GM12878 (cell line): ENCODE measurements around the gene HCN3. TPM values are rescaled to one million over a fixed set of nuclear protein-coding genes. Genes with fewer than 3 reads are reported as not detected.

Experiments used
- ATAC-seq: fragments of 200-7000 bp; cut with Tn5 transposase; 3 replicates; pipeline ENCODE4 v1.9.1; 2020; ENCODE audit warnings: mild to moderate bottlenecking, moderate library complexity
- BruUV-seq: library from RNA; stranded (reverse); fragments of 400-500 nt; replicated peaks from 2 replicates; lab custom pipeline; 2021; lab: Mats Ljungman, UMichigan
- CTCF ChIA-PET: fragments of 300-600 bp; sonication (Branson Sonifier 250); formaldehyde crosslinking; extraction: SDS; loops from one replicate; lab custom pipeline; 2021; ENCODE audit warnings: inconsistent platforms; lab: Yijun Ruan, JAX
- POLR2A ChIA-PET: fragments of 350-600 bp; formaldehyde crosslinking; extraction: SDS; loops from one replicate; lab custom pipeline; 2021; ENCODE audit warnings: inconsistent platforms; lab: Charles Lee
- RAD21 ChIA-PET: fragments of 300-600 bp; sonication (Branson Sonifier 250); formaldehyde crosslinking; loops from one replicate; lab custom pipeline; 2023; ENCODE audit warnings: antibody characterized with exemption; ENCODE audit not compliant: unreplicated experiment; lab: Charles Lee
- SMC1A ChIA-PET: fragments of 300-600 bp; sonication (Branson Sonifier 250); formaldehyde crosslinking; loops from one replicate; lab custom pipeline; 2023; ENCODE audit not compliant: unreplicated experiment, uncharacterized antibody; lab: Charles Lee
- DNase-seq: peaks from one replicate; pipeline ENCODE4 v3.0.0-alpha.2; 2011; ENCODE audit warnings: low read depth, low spot score
- FAIRE-seq: peaks from 3 replicates; lab custom pipeline; 2011; peaks lifted over from hg19 to GRCh38; lab: Jason Lieb, UNC
- H2AFZ ChIP-seq: 2 replicates; pipeline ENCODE4 v1.6.0; 2011; ENCODE audit warnings: low read depth, low read length, control low read depth; ENCODE audit not compliant: control insufficient read depth
- H3K27ac ChIP-seq: 2 replicates; pipeline ENCODE4 v1.5.1; 2011; ENCODE audit warnings: control low read depth; ENCODE audit not compliant: control insufficient read depth, insufficient read depth
- H3K27me3 ChIP-seq, 2 experiments: replicated peaks in 1 of 2; 2 replicates each; pipeline versions ENCODE4 v1.6.0 to v1.6.1; 2011; ENCODE audit warnings: low read length in 1 of 2; ENCODE audit not compliant: control insufficient read depth in 2 of 2, insufficient read depth in 2 of 2
- H3K36me3 ChIP-seq, 2 experiments: 2 replicates each; pipeline ENCODE4 v1.5.1; 2011; ENCODE audit warnings: low read length in 1 of 2; ENCODE audit not compliant: control insufficient read depth in 2 of 2, insufficient read depth in 2 of 2
- H3K4me1 ChIP-seq: 2 replicates; pipeline ENCODE4 v1.6.1; 2011; ENCODE audit warnings: mild to moderate bottlenecking, low read length, moderate library complexity, mixed read lengths; ENCODE audit not compliant: control insufficient read depth, insufficient read depth
- H3K4me2 ChIP-seq: 2 replicates; pipeline ENCODE4 v1.6.0; 2011; ENCODE audit warnings: control low read depth; ENCODE audit not compliant: control insufficient read depth, insufficient read depth
- H3K4me3 ChIP-seq: fragments of 200-600 bp; sonication (generic); 2 replicates; pipeline ENCODE4 v1.5.1; 2016
- H3K79me2 ChIP-seq: 2 replicates; pipeline ENCODE4 v1.6.0; 2011; ENCODE audit warnings: low read length; ENCODE audit not compliant: control insufficient read depth, insufficient read depth
- H3K9ac ChIP-seq: 2 replicates; pipeline ENCODE4 v1.8.0; 2011; ENCODE audit warnings: low read length, control low read depth, mixed read lengths; ENCODE audit not compliant: control insufficient read depth, insufficient read depth
- H3K9me3 ChIP-seq: replicated peaks from 3 replicates; pipeline ENCODE4 v1.5.1; 2011; ENCODE audit warnings: mild to moderate bottlenecking, low read length; ENCODE audit not compliant: control insufficient read depth, insufficient read depth
- H4K20me1 ChIP-seq: 2 replicates; pipeline ENCODE4 v1.6.0; 2011; ENCODE audit not compliant: control insufficient read depth, insufficient read depth
- CHD2 ChIP-seq: IDR thresholded peaks from 2 replicates; pipeline ENCODE4 v1.6.1; 2011; ENCODE audit warnings: low read depth, low read length, improper control_type of control experiment, borderline replicate concordance
- CTCF ChIP-seq, 3 experiments: IDR thresholded peaks in 2 of 3; conservative IDR thresholded peaks in 1 of 3; 2 replicates each; pipeline ENCODE4 v1.5.1; 2011; ENCODE audit warnings: low read depth in 3 of 3, low read length in 3 of 3, mild to moderate bottlenecking in 3 of 3, control low read depth in 2 of 3, moderate library complexity in 2 of 3, inconsistent platforms in 1 of 3, mixed read lengths in 1 of 3; ENCODE audit not compliant: control insufficient read depth in 2 of 3, insufficient read depth in 1 of 3; ENCODE audit errors: extremely low read depth in 1 of 3
- DPF2 ChIP-seq: fragments of 450-650 bp; IDR thresholded peaks from 2 replicates; pipeline ENCODE4 v1.6.1; 2017; ENCODE audit warnings: mild to moderate bottlenecking
- HCFC1 ChIP-seq: fragments of 150-350 bp; IDR thresholded peaks from 2 replicates; pipeline ENCODE4 v1.6.1; 2014; ENCODE audit warnings: low read length
- KLF5 ChIP-seq: fragments of 450-650 bp; IDR thresholded peaks from 2 replicates; pipeline ENCODE4 v1.6.1; 2014; ENCODE audit warnings: mild to moderate bottlenecking; ENCODE audit not compliant: partially characterized antibody
- MEF2B ChIP-seq: fragments of 450-650 bp; IDR thresholded peaks from 2 replicates; pipeline ENCODE4 v1.6.1; 2018; ENCODE audit warnings: mild to moderate bottlenecking, moderate library complexity; ENCODE audit not compliant: partially characterized antibody, poor library complexity, severe bottlenecking
- NR2F1 ChIP-seq: fragments of 450-650 bp; conservative IDR thresholded peaks from 2 replicates; pipeline ENCODE4 v1.6.1; 2017; ENCODE audit warnings: mild to moderate bottlenecking
- RBBP5 ChIP-seq: fragments of 200-600 bp; sonication (generic); conservative IDR thresholded peaks from 2 replicates; pipeline ENCODE4 v1.6.1; 2016
- YY1 ChIP-seq: IDR thresholded peaks from 2 replicates; pipeline ENCODE4 v1.6.1; 2011; ENCODE audit warnings: low read depth, mild to moderate bottlenecking, low read length
- ZBTB33 ChIP-seq: fragments of 450-650 bp; IDR thresholded peaks from 2 replicates; pipeline ENCODE4 v1.6.1; 2017; ENCODE audit warnings: mild to moderate bottlenecking
- ZBTB4 ChIP-seq: fragments of 450-650 bp; formaldehyde crosslinking; IDR thresholded peaks from 2 replicates; pipeline ENCODE4 v1.4.0; 2022; ENCODE audit warnings: mild to moderate bottlenecking, moderate library complexity
- ZNF622 ChIP-seq: fragments of 450-650 bp; IDR thresholded peaks from 2 replicates; pipeline ENCODE4 v1.6.1; 2017; ENCODE audit warnings: mild to moderate bottlenecking, inconsistent platforms
- WGBS: methylation state at CpG from one replicate; pipeline ENCODE4 v1.1.6; 2016; ENCODE audit warnings: low lambda C conversion rate; ENCODE audit not compliant: insufficient replicate concordance, insufficient coverage; ENCODE audit errors: missing lambda C conversion rate; 5-methylcytosine and 5-hydroxymethylcytosine counted together
- in situ Hi-C: fragments of 300-500 bp; cut with MboI; formaldehyde crosslinking; loops from 9 replicates; pipeline ENCODE4 v1.14.3; 2018; ENCODE audit warnings: mixed read lengths
- intact Hi-C: fragments of 100-400 bp; cut with micrococcal nuclease; formaldehyde crosslinking; loops from one replicate; pipeline ENCODE4 v1.14.2; 2022; ENCODE audit not compliant: unreplicated experiment
- polyA plus RNA-seq, 11 experiments: library from polyadenylated mRNA; depleted of rRNA in 4 of 11; unstranded in 6 of 11; stranded (reverse) in 5 of 11; fragments of >200 nt; fragmentation: Nextera tagmentation in 4 of 11; fragmentation: Illumina TruSeq in 1 of 11; extraction: Ambion mirVana in 4 of 11; extraction: Trizol in 1 of 11; gene quantifications; 1 replicate in 1 of 11; 2 replicates in 10 of 11; pipeline versions ENCODE4 v1.2.1 to v1.2.3, GENCODE V29; 2011 to 2016; ENCODE audit warnings: inconsistent platforms in 2 of 11, missing spikeins in 2 of 11, low read depth in 1 of 11
- total RNA-seq, 4 experiments: library from RNA; depleted of rRNA in 3 of 4; stranded (reverse); fragments of >200 nt in 3 of 4; fragmentation: Illumina TruSeq in 1 of 4; extraction: Trizol in 1 of 4; gene quantifications; 2 replicates each; pipeline versions ENCODE4 v1.2.1 to v1.2.3, GENCODE V29; 2013 to 2021
- TF ChIP-seq, protein P1 (sequence below): fragments of 150-350 bp; IDR thresholded peaks from 2 replicates; pipeline ENCODE4 v1.6.1; 2016; ENCODE audit warnings: low read depth, low read length

The HCN3 gene
- total and polyA plus RNA-seq, 10 of the 15 experiments (the other 5 are each of a cell fraction or from before 2014, with no cell fraction given) = 0.08 to 4.1 (median 1.8) TPM

DNA sequence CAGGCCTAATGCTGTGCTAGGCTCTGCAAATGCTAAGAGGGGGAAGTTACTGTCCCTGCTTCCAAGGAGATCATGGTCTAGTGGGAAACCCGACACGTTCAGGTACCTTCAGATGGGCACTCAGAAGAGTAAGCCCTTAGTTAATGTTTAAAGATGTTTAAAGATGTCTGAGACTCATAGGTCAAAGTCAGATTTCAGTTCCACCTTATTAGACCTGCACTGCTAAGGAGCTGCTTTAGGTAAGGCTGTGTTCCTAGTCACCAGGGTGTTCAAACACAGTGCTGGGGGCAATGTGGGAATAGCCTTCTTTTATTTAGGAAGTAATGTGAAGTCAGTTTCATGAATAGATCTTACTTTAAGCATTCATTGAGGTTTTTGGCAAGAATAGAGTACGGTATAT lies 39.7 kb downstream of the HCN3 start:
- DNase-seq = no peak
- no peak for ATAC-seq
- BruUV-seq = TSS peak; percentile 30
- Histone ChIP-seq H3K4me2 (no peak overlapping the region), H3K27me3 (no peaks in the 10 kb centered on the region), H3K4me3 (no peak overlapping the region), H3K36me3 (peaks cover 7 to 46% of the 10 kb centered on the region in 2 experiments), H3K4me1 (peaks cover under 1% of the 10 kb centered on the region; the same call in 1 of the 2 replicates), H2AFZ (no peak overlapping the region), H3K79me2 (peaks cover 14% of the 10 kb centered on the region), H3K9ac (no peak overlapping the region), H3K27ac (no peak overlapping the region), H3K9me3 (no peaks in the 10 kb centered on the region), H4K20me1 (no peaks in the 10 kb centered on the region)
- no peak for FAIRE-seq
- intact Hi-C loops (no loop called here), in situ Hi-C loops (no loop called here)
- ChIA-PET CTCF (interaction anchor here (0.7 to 3.4 kb wide), 6 partner anchors 9 to 187 kb away, joined by 3 to 27 read pairs (median 4); partner anchors contain the start of gene FDPS), SMC1A (interaction anchor here (0.9 to 1.5 kb wide), 6 partner anchors 10 to 110 kb away, joined by 3 to 4 read pairs (median 3); no protein-coding TSS in a partner anchor), RAD21 (interaction anchor here (0.6 to 1.4 kb wide), 4 partner anchors 40 to 73 kb away, joined by 3 to 8 read pairs (median 4); no protein-coding TSS in a partner anchor), POLR2A (interaction anchor here (0.6 to 1.6 kb wide), 7 partner anchors 9 to 196 kb away, joined by 3 to 8 read pairs (median 4); partner anchors contain the start of gene FDPS)
- 84% methylated on average over 3 of the region's 3 CpGs for WGBS
- no peak for TF ChIP-seq NR2F1
- TF ChIP-seq DPF2 = no peak
- TF ChIP-seq RBBP5 = no peak
- TF ChIP-seq HCFC1 = no peak
- TF ChIP-seq YY1 = no peak
- no peak for TF ChIP-seq ZNF622
- no peak for TF ChIP-seq MEF2B
- no peak for TF ChIP-seq CTCF (IDR thresholded peaks at IDR 0.05 in 2 of 3, conservative IDR thresholded peaks at IDR 0.05 in 1 of 3; ENCODE audit: control insufficient read depth in 2 of 3, extremely low read depth in 1 of 3, insufficient read depth in 1 of 3, low read depth in 3 of 3, low read length in 3 of 3)
- TF ChIP-seq, protein P1, sequence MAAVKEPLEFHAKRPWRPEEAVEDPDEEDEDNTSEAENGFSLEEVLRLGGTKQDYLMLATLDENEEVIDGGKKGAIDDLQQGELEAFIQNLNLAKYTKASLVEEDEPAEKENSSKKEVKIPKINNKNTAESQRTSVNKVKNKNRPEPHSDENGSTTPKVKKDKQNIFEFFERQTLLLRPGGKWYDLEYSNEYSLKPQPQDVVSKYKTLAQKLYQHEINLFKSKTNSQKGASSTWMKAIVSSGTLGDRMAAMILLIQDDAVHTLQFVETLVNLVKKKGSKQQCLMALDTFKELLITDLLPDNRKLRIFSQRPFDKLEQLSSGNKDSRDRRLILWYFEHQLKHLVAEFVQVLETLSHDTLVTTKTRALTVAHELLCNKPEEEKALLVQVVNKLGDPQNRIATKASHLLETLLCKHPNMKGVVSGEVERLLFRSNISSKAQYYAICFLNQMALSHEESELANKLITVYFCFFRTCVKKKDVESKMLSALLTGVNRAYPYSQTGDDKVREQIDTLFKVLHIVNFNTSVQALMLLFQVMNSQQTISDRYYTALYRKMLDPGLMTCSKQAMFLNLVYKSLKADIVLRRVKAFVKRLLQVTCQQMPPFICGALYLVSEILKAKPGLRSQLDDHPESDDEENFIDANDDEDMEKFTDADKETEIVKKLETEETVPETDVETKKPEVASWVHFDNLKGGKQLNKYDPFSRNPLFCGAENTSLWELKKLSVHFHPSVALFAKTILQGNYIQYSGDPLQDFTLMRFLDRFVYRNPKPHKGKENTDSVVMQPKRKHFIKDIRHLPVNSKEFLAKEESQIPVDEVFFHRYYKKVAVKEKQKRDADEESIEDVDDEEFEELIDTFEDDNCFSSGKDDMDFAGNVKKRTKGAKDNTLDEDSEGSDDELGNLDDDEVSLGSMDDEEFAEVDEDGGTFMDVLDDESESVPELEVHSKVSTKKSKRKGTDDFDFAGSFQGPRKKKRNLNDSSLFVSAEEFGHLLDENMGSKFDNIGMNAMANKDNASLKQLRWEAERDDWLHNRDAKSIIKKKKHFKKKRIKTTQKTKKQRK = no peak
- TF ChIP-seq CHD2 = no peak
- TF ChIP-seq ZBTB33 = no peak
- no peak for TF ChIP-seq KLF5
- TF ChIP-seq ZBTB4 (CRISPR knock-in tag) = no peak
